NCI-H2029 (cell line): ENCODE results near the gene CAMKK2.
"Not testable (repeated sequence)": the region's sequence is repeated elsewhere in the genome, so short reads cannot be mapped to it uniquely, and the experiment has no call there.

Source experiments
- DNase-seq: peaks from one replicate; lab custom pipeline; 2025; lab: John Stamatoyannopoulos, UW

Gene CAMKK2

GRCh38 chr12:121279071-121279375, 17.5 kb downstream of the CAMKK2 start:
- DNase-seq = no peak

GRCh38 chr12:121278169-121279070, 18.1 kb downstream of the CAMKK2 start:
- no peak for DNase-seq

GRCh38 chr12:121277374-121277759, 19.1 kb downstream of the CAMKK2 start:
- no peak for DNase-seq

DNA sequence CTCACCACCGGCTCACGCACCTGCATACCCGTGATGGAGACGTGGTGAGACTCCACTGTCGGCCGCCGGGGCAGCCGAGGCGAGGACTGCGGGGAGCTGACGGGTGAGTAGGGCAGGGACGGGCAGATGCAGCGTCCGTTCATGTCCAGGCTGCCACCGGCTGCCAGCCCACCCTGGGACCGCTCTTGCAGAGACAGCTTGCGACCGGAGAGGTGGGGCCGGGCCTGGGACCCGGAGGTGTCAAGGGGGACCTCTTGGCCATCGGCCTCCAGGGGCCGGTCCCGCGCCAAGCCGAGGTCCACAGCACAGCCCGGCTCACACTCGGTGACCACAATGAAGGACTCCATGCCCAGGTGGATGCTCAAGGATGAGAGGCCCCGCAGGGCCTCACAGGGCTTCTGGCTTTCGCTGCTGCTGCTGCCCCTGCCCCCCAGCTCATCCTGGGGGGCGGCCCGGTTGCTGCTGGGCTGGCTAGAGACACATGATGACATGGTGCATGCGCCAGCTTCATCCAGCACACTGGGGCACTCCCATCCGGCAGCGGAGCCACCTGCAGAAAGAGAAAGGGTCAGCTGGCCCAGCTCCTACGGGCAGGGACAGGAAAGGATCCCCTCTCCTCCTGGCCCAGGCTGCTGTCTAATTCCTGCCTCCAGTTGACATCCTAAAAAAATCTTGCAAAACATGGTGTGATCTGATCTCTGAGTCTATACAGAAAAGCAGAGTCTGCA, 22.3 kb downstream of the CAMKK2 start:
- DNase-seq = no peak

DNA sequence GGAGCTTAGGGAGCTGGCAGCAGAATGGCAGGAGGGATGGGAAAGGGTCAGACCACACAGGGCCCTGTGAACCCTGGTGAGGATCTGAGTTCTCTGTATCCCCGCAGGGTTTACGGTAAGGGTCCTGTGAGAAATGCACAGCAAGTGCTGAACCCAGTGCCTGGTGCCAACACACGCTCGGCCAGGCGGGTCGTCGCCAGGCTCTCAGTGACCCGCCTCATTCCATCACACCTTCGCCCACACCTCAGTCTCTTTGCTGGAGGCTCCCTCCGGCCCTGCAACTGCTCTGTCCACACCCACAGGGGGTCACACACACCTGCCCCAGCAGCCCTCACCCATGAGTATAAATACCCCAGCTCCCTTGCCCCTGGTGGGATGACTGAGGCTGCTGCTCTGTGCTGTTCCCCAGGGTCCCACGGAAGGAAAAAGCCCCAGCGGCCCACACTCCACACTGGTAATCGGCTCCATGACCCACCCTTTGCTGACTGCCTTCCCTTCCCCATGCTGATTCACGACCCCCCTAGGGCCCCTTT, 23.1 kb downstream of the CAMKK2 start:
- no peak for DNase-seq

DNA sequence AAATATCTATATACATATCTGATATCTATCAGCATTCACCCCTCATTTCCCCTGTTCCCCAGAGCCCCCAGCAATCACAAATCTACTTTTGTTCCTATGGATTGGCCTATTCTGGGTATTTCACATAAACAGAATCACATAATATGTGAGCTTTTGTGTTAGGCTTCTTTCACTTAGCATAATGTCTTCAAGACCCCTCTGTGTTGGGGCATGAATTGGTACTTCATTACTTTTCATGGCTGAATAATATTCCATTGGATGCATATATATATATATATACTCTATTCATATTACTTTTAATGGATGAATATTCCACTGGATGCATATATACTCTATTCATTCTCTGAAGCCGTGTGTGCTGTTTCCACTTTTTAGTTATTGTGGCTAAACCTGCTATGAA, 28.7 kb downstream of the CAMKK2 start:
- no peak for DNase-seq

DNA sequence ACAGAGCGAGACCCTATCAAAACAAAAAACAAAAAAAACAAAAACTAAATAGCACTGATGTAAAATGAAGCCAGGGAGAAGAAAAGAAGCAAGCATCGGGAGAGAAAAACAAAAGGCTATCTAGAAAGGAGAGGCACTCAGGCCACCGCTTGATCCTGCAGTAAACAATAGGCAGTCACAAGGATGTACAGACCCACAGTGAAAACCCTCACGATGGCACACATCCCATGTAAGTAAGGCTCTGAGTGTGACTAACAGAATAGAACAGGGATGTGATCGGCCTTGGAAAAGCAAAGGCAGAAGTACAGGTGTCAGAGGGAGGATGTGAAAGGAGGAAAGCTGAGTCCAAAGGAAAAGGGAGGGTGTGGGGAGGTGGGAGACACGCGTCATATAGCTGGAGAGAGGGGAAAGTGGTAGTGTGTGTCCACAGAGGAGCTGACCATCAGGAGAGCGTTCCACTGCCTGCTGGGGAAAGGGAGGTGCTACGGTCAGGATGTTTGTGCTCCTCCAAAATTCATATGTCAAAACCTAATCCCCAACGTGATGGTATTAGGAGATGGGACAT, 31.5 kb downstream of the CAMKK2 start:
- no peak for DNase-seq

DNA sequence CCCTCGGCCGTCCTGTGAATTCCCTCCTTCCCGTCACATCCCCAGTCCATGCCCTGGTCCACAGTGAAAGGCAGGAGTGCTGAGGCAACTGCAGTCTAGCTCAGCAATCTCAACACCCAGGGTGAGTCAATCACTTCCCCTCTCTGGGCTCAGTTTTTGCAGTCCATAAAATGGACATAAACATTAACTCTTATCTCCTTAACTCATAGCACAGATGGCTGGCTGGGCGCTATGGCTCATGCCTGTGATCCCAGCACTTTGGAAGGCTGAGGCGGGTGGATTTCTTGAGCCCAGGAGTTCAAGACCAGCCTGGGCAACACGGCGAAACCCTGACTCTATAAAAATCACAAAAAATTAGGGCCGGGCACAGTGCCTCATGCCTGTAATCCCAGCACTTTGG, 32.4 kb downstream of the CAMKK2 start:
- DNase-seq = no peak

DNA sequence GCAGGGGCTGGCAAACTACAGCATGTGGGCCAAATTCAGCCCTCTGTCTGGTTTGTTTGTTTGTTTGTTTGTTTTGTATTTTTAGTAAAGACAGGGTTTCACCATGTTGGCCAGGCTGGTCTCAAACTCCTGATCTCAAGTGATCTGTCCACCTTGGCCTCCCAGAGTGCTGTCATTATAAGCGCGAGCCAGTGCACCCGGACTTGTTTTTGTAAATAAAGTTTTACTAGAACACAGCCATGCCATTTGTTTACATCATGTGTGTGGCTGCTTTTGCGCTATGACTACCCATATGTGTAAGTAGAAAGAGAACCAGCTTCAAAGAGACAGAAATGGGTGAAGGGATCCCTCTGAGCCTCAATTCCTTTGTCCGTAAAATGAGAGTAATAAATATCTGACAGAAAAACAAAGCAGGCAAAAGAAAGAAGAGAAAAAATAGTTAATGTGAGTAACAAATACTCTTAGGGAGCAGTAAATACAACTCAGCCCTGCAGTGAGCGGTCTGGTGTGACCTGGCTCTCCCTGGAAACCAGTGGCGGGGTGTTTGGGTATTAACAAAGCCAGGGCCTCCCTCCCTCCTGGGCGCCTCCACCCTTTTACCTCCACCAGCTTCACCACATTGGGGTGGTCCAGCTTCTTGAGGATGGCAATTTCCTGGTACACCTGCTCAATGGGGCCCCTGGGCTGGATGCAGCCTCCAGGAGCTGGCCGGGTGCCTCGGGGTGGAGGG, 33.1 kb downstream of the CAMKK2 start:
- DNase-seq = no peak

- DNase-seq = no peak
Observed at GRCh38 chr12:121261398-121261797, 35.1 kb downstream of the CAMKK2 start.

GRCh38 chr12:121260091-121260490, 36.4 kb downstream of the CAMKK2 start:
- no peak for DNase-seq

DNA sequence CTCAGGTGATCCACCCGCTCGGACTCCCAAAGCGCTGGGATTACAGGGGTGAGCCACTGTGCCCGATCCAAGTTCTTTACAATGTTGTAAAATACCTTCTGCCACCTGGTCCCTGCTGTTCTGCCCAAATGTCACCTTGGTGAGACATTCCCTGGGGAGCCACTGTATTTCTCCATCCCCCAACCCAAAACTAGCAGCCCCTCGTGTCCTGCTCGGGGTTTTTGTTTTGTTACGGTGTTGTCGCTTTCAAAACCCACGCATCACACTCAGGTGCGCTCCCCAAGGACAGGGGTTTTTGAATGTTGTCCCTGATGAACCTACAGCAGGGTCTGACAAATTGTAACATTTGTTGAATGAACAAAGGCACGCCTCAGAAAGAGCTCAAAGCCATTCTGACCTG, 37.4 kb downstream of the CAMKK2 start:
- DNase-seq = no peak

- not testable (repeated sequence) for DNase-seq
Observed at GRCh38 chr12:121257704-121258449, 38.6 kb downstream of the CAMKK2 start.

DNA sequence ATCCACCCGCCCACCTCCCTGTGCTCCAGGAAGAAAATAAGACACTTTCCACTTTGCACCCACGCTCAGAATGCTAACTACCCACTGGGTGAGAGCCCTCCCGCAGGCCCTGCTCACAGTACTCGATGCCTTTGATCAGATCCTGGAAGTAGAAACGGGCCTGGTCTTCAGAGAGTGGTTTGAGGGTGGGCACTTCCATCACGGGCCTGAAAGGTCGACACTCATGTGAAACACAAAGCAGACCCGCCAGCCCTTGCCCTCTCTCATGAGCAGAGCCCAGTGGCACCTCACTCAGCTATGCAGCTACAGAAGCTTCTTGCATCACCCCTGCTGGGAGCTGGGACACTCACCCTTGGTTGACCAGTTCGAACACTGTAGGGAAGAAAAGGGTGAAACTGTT, 41.1 kb downstream of the CAMKK2 start:
- no peak for DNase-seq

GRCh38 chr12:121253638-121254335, 42.7 kb downstream of the CAMKK2 start:
- DNase-seq = no peak

- DNase-seq = no peak
Observed at GRCh38 chr12:121252712-121253345, 43.7 kb downstream of the CAMKK2 start.

GRCh38 chr12:121251838-121252237, 44.7 kb downstream of the CAMKK2 start:
- no peak for DNase-seq

- DNase-seq = no peak
Observed at GRCh38 chr12:121250359-121250758, 46.1 kb downstream of the CAMKK2 start.

GRCh38 chr12:121248622-121249021, 47.9 kb downstream of the CAMKK2 start:
- DNase-seq = no peak

DNA sequence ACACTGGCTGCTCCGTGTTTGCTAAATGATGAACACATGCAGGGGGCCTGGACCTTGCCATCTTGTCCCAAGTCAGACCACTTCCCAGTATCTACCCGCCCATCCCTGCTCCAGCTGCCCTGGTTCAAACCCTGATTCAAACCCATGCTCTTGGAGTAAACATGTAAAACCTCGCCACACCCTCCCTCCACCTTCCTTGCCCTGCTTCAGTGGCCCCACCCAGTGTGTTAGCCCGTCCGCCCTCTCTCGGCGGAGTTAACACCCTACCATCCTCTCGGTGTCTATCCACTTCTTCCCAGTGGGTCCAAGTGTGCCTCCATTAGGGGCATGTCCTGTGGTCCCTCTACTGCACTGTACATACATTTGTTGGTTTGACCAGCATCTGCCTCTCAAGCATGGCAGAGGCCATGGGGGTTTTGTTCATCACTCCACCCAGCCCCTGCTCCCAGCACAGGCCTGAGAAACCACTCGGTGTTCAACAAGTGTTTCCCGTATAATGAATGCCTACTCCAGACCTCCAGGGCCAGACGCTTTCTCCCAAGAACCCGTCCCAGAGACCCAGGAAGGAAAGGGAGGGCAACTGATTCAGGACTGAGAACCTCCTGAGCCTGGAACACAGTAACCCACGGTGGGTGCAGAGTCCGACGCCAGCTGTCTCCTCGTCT, 49.5 kb downstream of the CAMKK2 start:
- DNase-seq = no peak
